HepG2 (cell line): Measurements from ENCODE around the gene BAHCC1. TPM values are rescaled to one million over a fixed set of nuclear protein-coding genes. Genes with fewer than 3 reads are reported as not detected.
A peak's percentile ranks its signal among the peaks of the same experiment; 100 is the strongest.

Experiments used
- DNMT1 ChIP-seq: sonication (generic); formaldehyde crosslinking; IDR thresholded peaks from 2 replicates; pipeline ENCODE4 v1.5.1; 2020; ENCODE audit warnings: mild to moderate bottlenecking, missing genetic modification reagents
- EP300 ChIP-seq, 3 experiments: sonication (generic) in 1 of 3; formaldehyde crosslinking in 1 of 3; IDR thresholded peaks; 2 replicates each; pipeline versions ENCODE4 v1.5.1 to v1.6.1; 2011 to 2020; ENCODE audit warnings: low read depth in 2 of 3, low read length in 2 of 3, borderline replicate concordance in 1 of 3, improper control_type of control experiment in 1 of 3, mild to moderate bottlenecking in 1 of 3, missing genetic modification reagents in 1 of 3, moderate library complexity in 1 of 3
- HBP1 ChIP-seq: IDR thresholded peaks from 2 replicates; pipeline ENCODE4 v1.6.1; 2016; ENCODE audit warnings: low read depth, control low read depth
- HNF1A ChIP-seq, 2 experiments: sonication (generic) in 1 of 2; formaldehyde crosslinking in 1 of 2; IDR thresholded peaks; 2 replicates each; pipeline versions ENCODE4 v1.4.0 to v1.6.1; 2016 to 2020; ENCODE audit warnings: borderline replicate concordance in 1 of 2, low read depth in 1 of 2, mild to moderate bottlenecking in 1 of 2, missing genetic modification reagents in 1 of 2
- ISX ChIP-seq: sonication (generic); formaldehyde crosslinking; conservative IDR thresholded peaks from 2 replicates; pipeline ENCODE4 v1.5.0; 2020; ENCODE audit warnings: missing genetic modification reagents
- MBNL3 ChIP-seq: fragments of 250-450 bp; sonication (Bioruptor Pico); conservative IDR thresholded peaks from 2 replicates; pipeline ENCODE4 v1.8.0; 2022; ENCODE audit warnings: mild to moderate bottlenecking, inconsistent platforms
- NR0B2 ChIP-seq: sonication (generic); formaldehyde crosslinking; IDR thresholded peaks from 2 replicates; pipeline ENCODE4 v1.4.0; 2020; ENCODE audit warnings: mild to moderate bottlenecking, missing genetic modification reagents
- REST ChIP-seq, 2 experiments: IDR thresholded peaks; 2 replicates each; pipeline ENCODE4 v1.6.1; 2011 to 2012; ENCODE audit warnings: low read length in 2 of 2, borderline replicate concordance in 1 of 2, low read depth in 1 of 2, mild to moderate bottlenecking in 1 of 2, moderate library complexity in 1 of 2
- TFDP2 ChIP-seq: sonication (generic); formaldehyde crosslinking; IDR thresholded peaks from 2 replicates; pipeline ENCODE4 v1.4.0; 2020; ENCODE audit warnings: missing genetic modification reagents
- ZBTB20 ChIP-seq: sonication (generic); formaldehyde crosslinking; IDR thresholded peaks from 2 replicates; pipeline ENCODE4 v1.8.1; 2023; ENCODE audit warnings: missing genetic modification reagents, low read depth, mild to moderate bottlenecking, borderline replicate concordance
- ZBTB3 ChIP-seq: sonication (generic); formaldehyde crosslinking; IDR thresholded peaks from 2 replicates; pipeline ENCODE4 v1.4.0; 2020; ENCODE audit warnings: low read depth, mild to moderate bottlenecking, moderate library complexity, missing genetic modification reagents, borderline replicate concordance
- ZNF749 ChIP-seq: sonication (generic); formaldehyde crosslinking; IDR thresholded peaks from 2 replicates; pipeline ENCODE4 v1.8.0; 2022; ENCODE audit warnings: mild to moderate bottlenecking, missing genetic modification reagents, moderate library complexity, borderline replicate concordance
- polyA plus RNA-seq, 8 experiments: library from polyadenylated mRNA; depleted of rRNA in 3 of 8; stranded (reverse) in 7 of 8; unstranded in 1 of 8; fragments of >200 nt; fragmentation: Illumina TruSeq in 4 of 8; extraction: Trizol in 4 of 8; gene quantifications; 2 replicates each; pipeline versions ENCODE4 v1.2.1 to v1.2.3, GENCODE V29; 2011 to 2016; ENCODE audit warnings: low read depth in 4 of 8, missing spikeins in 1 of 8, mixed read lengths in 1 of 8; ENCODE audit not compliant: insufficient read depth in 1 of 8
- total RNA-seq, 5 experiments: library from RNA; depleted of rRNA; stranded (reverse); fragments of >200 nt; fragmentation: Illumina TruSeq; extraction: Trizol; gene quantifications; 2 replicates each; pipeline ENCODE4 v1.2.3, GENCODE V29; 2016; ENCODE audit warnings: low read depth in 1 of 5

Gene BAHCC1
- total and polyA plus RNA-seq, 2 of the 13 experiments (the other 11 are each of a cell fraction or from before 2014, with no cell fraction given): 1.4 to 1.7 TPM

GRCh38 chr17:81346090-81346907 is 49.0 kb upstream of the BAHCC1 start (continued):
- TF ChIP-seq HBP1 (CRISPR knock-in tag): peak; percentile 85
- no peak for TF ChIP-seq MBNL3 (CRISPR knock-in tag)
- TF ChIP-seq HNF1A (IDR thresholded peaks at IDR 0.05; ENCODE audit: low read depth): no peak
- 0 out of 2 replicates have a peak, but pooled peaks have one; percentile 42 for TF ChIP-seq HNF1A (CRISPR knock-in tag; IDR thresholded peaks at IDR 0.05; ENCODE audit: borderline replicate concordance)
- TF ChIP-seq ZBTB20 (CRISPR knock-in tag): no peak
- TF ChIP-seq ZBTB3 (CRISPR knock-in tag): no peak
- TF ChIP-seq TFDP2 (CRISPR knock-in tag): peak; percentile 23; the same call in 1 of the 2 replicates
- TF ChIP-seq ISX: no peak
- TF ChIP-seq NR0B2: peak; percentile 74; the same call in 1 of the 2 replicates
- peak; percentile 20; the same call in 1 of the 2 replicates for TF ChIP-seq ZNF749 (CRISPR knock-in tag)
- no peak for TF ChIP-seq REST (IDR thresholded peaks at IDR 0.05; ENCODE audit: borderline replicate concordance in 1 of 2, low read depth in 1 of 2, low read length in 2 of 2)
- TF ChIP-seq DNMT1 (CRISPR knock-in tag): peak; percentile 84; the same call in 1 of the 2 replicates
- TF ChIP-seq EP300 (IDR thresholded peaks at IDR 0.05; ENCODE audit: low read depth in 2 of 2, low read length in 2 of 2): 0 out of 4 replicates have a peak, but pooled peaks of 1 of the 2 experiments have one; percentile 4
- TF ChIP-seq EP300 (CRISPR knock-in tag; IDR thresholded peaks at IDR 0.05; ENCODE audit: borderline replicate concordance): no peak
